Right atrium auricular region (tissue), 2 donors: Measurements from ENCODE around the gene ATG7. TPM values are rescaled to one million over a fixed set of nuclear protein-coding genes. Genes with fewer than 3 reads are reported as not detected.

ENCODE experiments used
- DNase-seq: peaks from one replicate; pipeline ENCODE4 v3.0.0-alpha.2; 2019; ENCODE audit warnings: low spot score
- H3K27ac ChIP-seq, 2 donors: fragments of 200-600 bp; sonication (generic); 1 replicate in 1 of 2; 2 replicates in 1 of 2; pipeline ENCODE4 v1.5.1; 2016 to 2019
- H3K27me3 ChIP-seq, 2 donors: fragments of 200-600 bp; sonication (generic); one replicate each; pipeline versions ENCODE4 v1.5.1 to v1.6.0; 2017 to 2019
- H3K36me3 ChIP-seq: fragments of 200-600 bp; sonication (generic); one replicate; pipeline ENCODE4 v1.5.1; 2016
- H3K4me1 ChIP-seq, 2 donors: fragments of 200-600 bp; sonication (generic); one replicate each; pipeline versions ENCODE4 v1.5.1 to v1.6.0; 2017 to 2019
- H3K4me3 ChIP-seq, 2 donors: fragments of 200-600 bp; sonication (generic); 1 replicate in 1 of 2; 2 replicates in 1 of 2; pipeline ENCODE4 v1.5.1; 2017 to 2019; ENCODE audit warnings: mild to moderate bottlenecking in 1 of 2, moderate library complexity in 1 of 2
- H3K9me3 ChIP-seq, 2 donors: fragments of 200-600 bp; sonication (generic); one replicate each; pipeline ENCODE4 v1.5.1; 2019
- total RNA-seq, 2 donors: library from RNA; depleted of rRNA; stranded (reverse); fragments of >200 nt; gene quantifications; one replicate each; pipeline ENCODE4 v1.1.0, GENCODE V29; 2016
- TF ChIP-seq, protein P1 (sequence below), 2 donors: fragments of 200-600 bp; sonication (generic); IDR thresholded peaks; one replicate each; pipeline ENCODE4 v1.5.1; 2019; ENCODE audit warnings: antibody characterized with exemption in 2 of 2

Gene ATG7
- total RNA-seq, 2 donors from 2014 or later, result 15.2 to 23.8 TPM

GRCh38 chr3:11390411-11391131, 118.4 kb downstream of the ATG7 start:
- H3K27ac ChIP-seq, result peak overlapping the region; percentile 5 to 63
- H3K9me3 ChIP-seq, result no peaks in the 10 kb centered on the region
- no peaks in the 10 kb centered on the region for H3K27me3 ChIP-seq
- no peak for DNase-seq
- no peaks in the 10 kb centered on the region for H3K36me3 ChIP-seq
- H3K4me1 ChIP-seq, result peaks cover 0 to 38% of the 10 kb centered on the region in 2 donors
- TF ChIP-seq, protein P1, sequence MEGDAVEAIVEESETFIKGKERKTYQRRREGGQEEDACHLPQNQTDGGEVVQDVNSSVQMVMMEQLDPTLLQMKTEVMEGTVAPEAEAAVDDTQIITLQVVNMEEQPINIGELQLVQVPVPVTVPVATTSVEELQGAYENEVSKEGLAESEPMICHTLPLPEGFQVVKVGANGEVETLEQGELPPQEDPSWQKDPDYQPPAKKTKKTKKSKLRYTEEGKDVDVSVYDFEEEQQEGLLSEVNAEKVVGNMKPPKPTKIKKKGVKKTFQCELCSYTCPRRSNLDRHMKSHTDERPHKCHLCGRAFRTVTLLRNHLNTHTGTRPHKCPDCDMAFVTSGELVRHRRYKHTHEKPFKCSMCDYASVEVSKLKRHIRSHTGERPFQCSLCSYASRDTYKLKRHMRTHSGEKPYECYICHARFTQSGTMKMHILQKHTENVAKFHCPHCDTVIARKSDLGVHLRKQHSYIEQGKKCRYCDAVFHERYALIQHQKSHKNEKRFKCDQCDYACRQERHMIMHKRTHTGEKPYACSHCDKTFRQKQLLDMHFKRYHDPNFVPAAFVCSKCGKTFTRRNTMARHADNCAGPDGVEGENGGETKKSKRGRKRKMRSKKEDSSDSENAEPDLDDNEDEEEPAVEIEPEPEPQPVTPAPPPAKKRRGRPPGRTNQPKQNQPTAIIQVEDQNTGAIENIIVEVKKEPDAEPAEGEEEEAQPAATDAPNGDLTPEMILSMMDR (IDR thresholded peaks at IDR 0.05), result no peak
- H3K4me3 ChIP-seq, result no peak overlapping the region

- DNase-seq, result no peak
- no peaks in the 10 kb centered on the region for H3K36me3 ChIP-seq
- TF ChIP-seq, protein P1 (IDR thresholded peaks at IDR 0.05), result no peak
- no peaks in the 10 kb centered on the region for H3K27me3 ChIP-seq
- no peak overlapping the region for H3K4me3 ChIP-seq
- peaks cover 0 to 30% of the 10 kb centered on the region in 2 donors for H3K4me1 ChIP-seq
- H3K9me3 ChIP-seq, result no peaks in the 10 kb centered on the region
- H3K27ac ChIP-seq, result peak overlapping the region; percentile 5 to 63
Observed at GRCh38 chr3:11391174-11391879, 119.1 kb downstream of the ATG7 start.

DNA sequence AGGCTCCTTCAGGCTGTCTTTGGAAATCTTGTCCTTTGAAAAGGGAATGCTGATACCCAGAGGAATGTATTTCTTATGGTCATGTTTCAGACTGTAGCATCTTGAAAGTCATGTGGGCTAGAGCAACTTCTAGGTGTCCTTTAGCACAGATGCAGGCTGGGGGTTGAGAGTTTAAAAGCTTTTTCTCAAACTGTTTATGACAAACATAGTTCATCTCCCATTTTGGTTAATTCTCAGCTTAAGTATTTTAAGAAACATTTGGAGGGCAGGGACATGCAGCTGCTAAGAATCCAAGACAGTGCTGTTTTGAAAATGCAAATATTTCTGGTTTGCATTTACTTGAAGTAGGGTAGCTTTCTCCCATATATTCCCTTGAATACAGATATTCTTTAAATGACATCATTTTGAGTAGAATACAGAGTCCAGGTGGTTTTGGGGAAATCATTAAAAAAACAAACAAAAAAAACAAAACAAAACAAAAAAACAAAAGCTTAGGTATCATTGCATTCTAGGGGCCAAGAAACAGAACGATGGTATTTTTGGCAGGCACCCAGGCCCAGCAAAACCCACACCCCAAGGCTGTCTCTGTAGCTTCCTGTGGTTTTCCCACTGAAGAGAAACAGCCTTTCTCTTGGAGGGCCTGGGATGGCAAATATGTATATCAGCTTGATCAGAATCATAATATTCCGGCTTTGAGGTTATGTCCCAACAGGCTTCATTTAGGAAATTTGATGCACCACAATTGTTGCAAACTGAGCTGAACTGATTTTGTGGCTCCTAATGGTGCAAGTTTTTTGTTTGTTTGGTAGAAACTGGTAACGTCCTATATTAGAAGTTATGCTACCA, 120.0 kb downstream of the ATG7 start:
- H3K27me3 ChIP-seq, result no peaks in the 10 kb centered on the region
- TF ChIP-seq, protein P1 (IDR thresholded peaks at IDR 0.05), result no peak
- no peak overlapping the region for H3K27ac ChIP-seq
- peaks cover 0 to 27% of the 10 kb centered on the region in 2 donors for H3K4me1 ChIP-seq
- no peaks in the 10 kb centered on the region for H3K9me3 ChIP-seq
- no peak overlapping the region for H3K4me3 ChIP-seq
- no peak for DNase-seq
- no peaks in the 10 kb centered on the region for H3K36me3 ChIP-seq

- Histone ChIP-seq H3K36me3 (no peaks in the 10 kb centered on the region), H3K4me1 (peaks cover 0 to 27% of the 10 kb centered on the region in 2 donors), H3K4me3 (no peak overlapping the region), H3K9me3 (no peaks in the 10 kb centered on the region), H3K27me3 (no peaks in the 10 kb centered on the region), H3K27ac (no peak overlapping the region)
- DNase-seq, result no peak
- TF ChIP-seq, protein P1 (IDR thresholded peaks at IDR 0.05), result no peak
Observed at GRCh38 chr3:11392860-11393114, 120.6 kb downstream of the ATG7 start.

DNA sequence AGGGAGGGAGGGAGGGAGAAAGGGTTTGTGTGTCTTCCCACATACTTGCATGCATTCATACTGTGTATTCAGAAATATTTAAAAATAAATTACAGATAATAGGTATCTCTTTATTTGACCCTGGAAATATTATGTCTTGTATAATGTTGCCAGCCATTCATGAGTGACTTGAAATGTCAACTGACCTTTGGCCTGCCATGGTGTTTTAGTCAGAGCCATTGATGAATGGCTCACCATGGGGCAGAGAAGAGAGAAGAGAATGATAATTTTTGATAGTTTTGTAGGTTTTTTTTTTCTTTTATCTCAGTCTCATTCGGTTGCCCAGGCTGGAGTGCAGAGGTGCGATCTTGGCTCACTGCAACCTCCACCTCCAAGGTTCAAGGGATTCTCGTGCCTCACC, 121.2 kb downstream of the ATG7 start:
- TF ChIP-seq, protein P1 (IDR thresholded peaks at IDR 0.05), result no peak
- no peaks in the 10 kb centered on the region for H3K36me3 ChIP-seq
- H3K4me3 ChIP-seq, result no peak overlapping the region
- H3K27ac ChIP-seq, result no peak overlapping the region
- H3K4me1 ChIP-seq, result peaks cover 0 to 27% of the 10 kb centered on the region in 2 donors
- no peak for DNase-seq
- H3K27me3 ChIP-seq, result no peaks in the 10 kb centered on the region
- H3K9me3 ChIP-seq, result no peaks in the 10 kb centered on the region
